Measurements from ENCODE around the gene OLFML3.

The OLFML3 gene

GRCh38 chr1:114022877-114023276 is 43.6 kb downstream of the OLFML3 start:
- H3K36me3 ChIP-seq (ENCODE audit: insufficient read depth, low read length): no peaks in the 10 kb centered on the region
- H4K20me1 ChIP-seq (ENCODE audit: insufficient read depth, low read length): no peaks in the 10 kb centered on the region
- no peak overlapping the region for H3K4me2 ChIP-seq (ENCODE audit: insufficient read depth, low read length)
- ATAC-seq (ENCODE audit: insufficient read depth, low read depth): no peak
- DNase-seq: no peak
- no peaks in the 10 kb centered on the region for H3K4me1 ChIP-seq (ENCODE audit: insufficient read depth, low read length)
- H3K9ac ChIP-seq (ENCODE audit: low read depth, low read length): no peak overlapping the region
- H3K4me3 ChIP-seq (ENCODE audit: low read depth in 1 of 2, low read length in 2 of 2): no peak overlapping the region
- H3K9me3 ChIP-seq (ENCODE audit: insufficient read depth, low read length, severe bottlenecking): no peaks in the 10 kb centered on the region
- no peak for TF ChIP-seq CTCF (IDR thresholded peaks at IDR 0.05; ENCODE audit: borderline replicate concordance, extremely low read depth, low read length, poor library complexity, severe bottlenecking)
- TF ChIP-seq EZH2 (IDR thresholded peaks at IDR 0.05; ENCODE audit: borderline replicate concordance, low read depth, low read length, severe bottlenecking): no peak
- no peak overlapping the region for H2AFZ ChIP-seq (ENCODE audit: low read depth, low read length)
- H3K79me2 ChIP-seq (ENCODE audit: insufficient read depth, low read length): no peaks in the 10 kb centered on the region
- no peak overlapping the region for H3K27ac ChIP-seq (ENCODE audit: low read length)
- H3K27me3 ChIP-seq (ENCODE audit: insufficient read depth, low read length, poor library complexity): no peaks in the 10 kb centered on the region

GRCh38 chr1:114023377-114023776 is 44.1 kb downstream of the OLFML3 start:
- no peak overlapping the region for H3K4me3 ChIP-seq (ENCODE audit: low read depth in 1 of 2, low read length in 2 of 2)
- no peak for ATAC-seq (ENCODE audit: insufficient read depth, low read depth)
- H3K27ac ChIP-seq (ENCODE audit: low read length): no peak overlapping the region
- H2AFZ ChIP-seq (ENCODE audit: low read depth, low read length): no peak overlapping the region
- H3K4me1 ChIP-seq (ENCODE audit: insufficient read depth, low read length): no peaks in the 10 kb centered on the region
- H3K27me3 ChIP-seq (ENCODE audit: insufficient read depth, low read length, poor library complexity): no peaks in the 10 kb centered on the region
- DNase-seq: no peak
- no peaks in the 10 kb centered on the region for H3K36me3 ChIP-seq (ENCODE audit: insufficient read depth, low read length)
- no peaks in the 10 kb centered on the region for H4K20me1 ChIP-seq (ENCODE audit: insufficient read depth, low read length)
- H3K9ac ChIP-seq (ENCODE audit: low read depth, low read length): no peak overlapping the region
- TF ChIP-seq CTCF (IDR thresholded peaks at IDR 0.05; ENCODE audit: borderline replicate concordance, extremely low read depth, low read length, poor library complexity, severe bottlenecking) (no peak), EZH2 (IDR thresholded peaks at IDR 0.05; ENCODE audit: borderline replicate concordance, low read depth, low read length, severe bottlenecking) (no peak)
- H3K9me3 ChIP-seq (ENCODE audit: insufficient read depth, low read length, severe bottlenecking): no peaks in the 10 kb centered on the region
- H3K4me2 ChIP-seq (ENCODE audit: insufficient read depth, low read length): no peak overlapping the region
- H3K79me2 ChIP-seq (ENCODE audit: insufficient read depth, low read length): no peaks in the 10 kb centered on the region

- H3K4me2 ChIP-seq (ENCODE audit: insufficient read depth, low read length): no peak overlapping the region
- no peak overlapping the region for H3K27ac ChIP-seq (ENCODE audit: low read length)
- no peak overlapping the region for H3K4me3 ChIP-seq (ENCODE audit: low read depth in 1 of 2, low read length in 2 of 2)
Measured at GRCh38 chr1:114024049-114024448, 44.8 kb downstream of the OLFML3 start.

More at GRCh38 chr1:114024049-114024448, 44.8 kb downstream of the OLFML3 start:
- Histone ChIP-seq H3K79me2 (ENCODE audit: insufficient read depth, low read length) (no peaks in the 10 kb centered on the region), H2AFZ (ENCODE audit: low read depth, low read length) (no peak overlapping the region), H4K20me1 (ENCODE audit: insufficient read depth, low read length) (no peaks in the 10 kb centered on the region), H3K9me3 (ENCODE audit: insufficient read depth, low read length, severe bottlenecking) (no peaks in the 10 kb centered on the region), H3K36me3 (ENCODE audit: insufficient read depth, low read length) (no peaks in the 10 kb centered on the region), H3K4me1 (ENCODE audit: insufficient read depth, low read length) (no peaks in the 10 kb centered on the region), H3K27me3 (ENCODE audit: insufficient read depth, low read length, poor library complexity) (no peaks in the 10 kb centered on the region), H3K9ac (ENCODE audit: low read depth, low read length) (no peak overlapping the region)
- ATAC-seq (ENCODE audit: insufficient read depth, low read depth) (no peak), DNase-seq (no peak)
- no peak for TF ChIP-seq EZH2 (IDR thresholded peaks at IDR 0.05; ENCODE audit: borderline replicate concordance, low read depth, low read length, severe bottlenecking)
- no peak for TF ChIP-seq CTCF (IDR thresholded peaks at IDR 0.05; ENCODE audit: borderline replicate concordance, extremely low read depth, low read length, poor library complexity, severe bottlenecking)
